NCI-H1092 (cell line): ENCODE measurements around the gene MEGF8.
"Not testable (repeated sequence)": the region's sequence is repeated elsewhere in the genome, so short reads cannot be mapped to it uniquely, and the experiment has no call there.

Experiments
- DNase-seq: peaks from one replicate; lab custom pipeline; 2025; lab: John Stamatoyannopoulos, UW

Gene MEGF8

GRCh38 chr19:42309686-42310085, 15.7 kb upstream of the MEGF8 start:
- no peak for DNase-seq

DNA sequence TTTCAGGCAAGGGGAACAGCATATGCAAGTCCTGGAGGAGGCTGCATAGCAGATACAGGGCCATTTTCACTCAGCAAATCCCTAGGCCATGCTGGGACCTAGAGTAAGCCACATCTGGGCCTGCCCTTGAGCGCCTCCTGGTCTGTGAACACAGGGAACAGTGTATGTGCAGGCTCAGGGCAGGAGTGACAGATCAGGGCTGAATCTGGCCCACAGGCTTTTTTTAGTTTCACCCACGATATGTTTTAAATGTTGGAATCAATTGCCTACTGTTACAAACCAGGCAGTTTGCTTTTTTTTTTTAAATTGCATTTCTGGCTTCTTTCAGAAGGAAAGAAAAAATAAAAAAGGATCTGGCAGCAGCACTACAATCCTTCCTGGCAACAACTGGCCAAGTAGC, 13.8 kb upstream of the MEGF8 start:
- DNase-seq, result no peak

DNA sequence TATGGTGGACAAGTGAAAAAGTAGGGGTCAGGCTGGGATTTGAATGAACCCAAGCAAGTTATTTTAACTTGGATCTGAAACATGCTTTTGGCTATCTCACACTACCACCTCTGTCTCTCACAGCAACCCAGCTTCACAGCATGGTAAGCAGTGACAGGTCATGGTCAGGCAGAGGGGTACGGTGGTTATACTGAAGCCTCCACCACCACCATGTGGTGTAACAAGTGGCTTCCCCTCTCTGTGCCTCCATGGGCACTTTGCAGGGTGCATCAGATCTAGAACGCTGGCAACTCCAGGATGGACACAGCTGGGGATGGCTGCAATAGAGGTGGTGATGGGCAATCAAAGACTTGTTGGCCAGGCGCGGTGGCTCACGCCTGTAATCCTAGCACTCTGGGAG, 13.1 kb upstream of the MEGF8 start:
- no peak for DNase-seq

GRCh38 chr19:42313096-42313839, 12.2 kb upstream of the MEGF8 start, which contains the start of gene TMEM145:
TMEM145 (plus strand) TSS chr19:42313309; CDS start chr19:42313377, 68 bp downstream.
- peak; percentile 37 for DNase-seq

DNA sequence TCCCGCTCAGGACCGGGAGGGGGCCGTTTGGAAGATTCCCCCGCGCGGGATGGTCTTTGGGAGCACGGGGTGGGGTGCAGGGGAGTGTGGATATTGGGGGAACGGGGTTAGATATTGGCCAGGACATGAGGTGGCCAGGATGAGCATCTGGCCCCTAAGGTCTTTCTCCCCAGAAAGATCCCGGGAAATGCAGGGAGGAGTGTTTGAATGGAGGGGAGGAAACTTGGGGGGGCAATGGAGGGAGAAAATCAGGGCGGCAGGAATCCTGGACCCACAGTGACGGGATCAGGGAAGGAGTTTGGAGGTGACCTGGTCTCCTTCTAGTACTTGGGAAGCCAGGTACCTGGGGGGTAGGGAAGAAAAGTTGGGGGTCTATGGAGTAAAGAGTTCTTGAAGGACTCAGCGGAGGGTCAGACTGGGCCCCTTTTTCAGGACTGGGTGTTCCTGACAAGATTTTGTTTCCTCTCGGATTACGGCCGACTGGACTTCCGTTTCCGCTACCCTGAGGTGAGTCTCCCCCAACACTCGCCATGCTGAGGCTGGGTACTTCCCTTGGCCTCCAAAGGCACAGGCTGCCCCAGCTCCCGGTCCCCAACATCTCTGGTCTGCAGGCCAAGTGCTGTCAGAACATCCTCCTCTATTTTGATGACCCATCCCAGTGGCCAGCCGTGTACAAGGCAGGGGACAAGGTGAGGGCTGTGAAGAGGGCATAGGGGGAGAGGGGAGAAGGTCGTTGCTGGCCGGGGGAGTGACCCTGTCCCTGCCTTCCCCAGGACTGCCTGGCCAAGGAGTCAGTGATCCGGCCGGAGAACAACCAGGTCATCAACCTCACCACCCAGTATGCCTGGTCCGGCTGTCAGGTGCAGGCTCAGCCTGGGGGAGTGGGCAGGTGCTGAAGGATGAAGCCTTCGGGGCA, 11.3 kb upstream of the MEGF8 start:
- no peak for DNase-seq

GRCh38 chr19:42315024-42315423, 10.4 kb upstream of the MEGF8 start:
- DNase-seq, result no peak

GRCh38 chr19:42316223-42317211, 8.9 kb upstream of the MEGF8 start:
- no peak for DNase-seq

DNA sequence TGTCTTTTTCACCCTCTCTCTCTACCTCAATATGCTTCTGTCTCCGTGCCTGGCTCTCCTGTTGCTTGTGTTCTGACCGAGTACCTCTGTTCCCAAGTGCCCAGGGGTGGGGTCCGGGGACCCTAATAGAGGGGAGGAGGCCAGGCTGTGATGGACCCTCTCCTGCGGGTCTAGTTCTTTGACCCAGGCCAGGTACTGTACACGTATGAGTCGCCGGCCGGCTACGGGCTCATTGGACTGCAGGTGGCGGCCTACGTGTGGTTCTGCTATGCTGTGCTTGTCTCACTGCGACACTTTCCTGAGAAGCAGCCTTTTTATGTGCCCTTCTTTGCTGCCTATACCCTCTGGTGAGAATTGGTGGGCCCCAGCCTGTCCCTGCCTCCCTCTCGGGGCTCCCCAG, 7.9 kb upstream of the MEGF8 start:
- DNase-seq, result no peak

- DNase-seq, result no peak
These were observed 3.1 kb upstream of the MEGF8 start for GRCh38 chr19:42322305-42322704.

DNA sequence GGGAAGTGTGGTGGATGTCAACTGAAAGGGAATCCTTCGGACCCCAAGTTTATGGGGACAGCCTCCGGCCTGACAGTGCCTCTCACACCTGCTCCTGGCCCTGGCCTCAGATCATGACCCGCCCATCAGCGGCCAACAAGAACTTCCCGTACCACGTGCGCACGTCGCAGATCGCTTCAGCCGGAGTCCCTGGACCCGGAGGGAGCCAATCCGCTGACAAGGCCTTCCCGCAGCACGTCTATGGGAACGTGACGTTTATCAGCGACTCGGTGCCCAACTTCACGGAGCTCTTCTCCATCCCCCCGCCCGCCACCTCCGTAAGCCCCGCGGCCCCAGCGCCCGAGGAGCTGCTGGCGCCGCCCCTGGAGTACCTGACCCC, 2.0 kb upstream of the MEGF8 start:
- no peak for DNase-seq

DNA sequence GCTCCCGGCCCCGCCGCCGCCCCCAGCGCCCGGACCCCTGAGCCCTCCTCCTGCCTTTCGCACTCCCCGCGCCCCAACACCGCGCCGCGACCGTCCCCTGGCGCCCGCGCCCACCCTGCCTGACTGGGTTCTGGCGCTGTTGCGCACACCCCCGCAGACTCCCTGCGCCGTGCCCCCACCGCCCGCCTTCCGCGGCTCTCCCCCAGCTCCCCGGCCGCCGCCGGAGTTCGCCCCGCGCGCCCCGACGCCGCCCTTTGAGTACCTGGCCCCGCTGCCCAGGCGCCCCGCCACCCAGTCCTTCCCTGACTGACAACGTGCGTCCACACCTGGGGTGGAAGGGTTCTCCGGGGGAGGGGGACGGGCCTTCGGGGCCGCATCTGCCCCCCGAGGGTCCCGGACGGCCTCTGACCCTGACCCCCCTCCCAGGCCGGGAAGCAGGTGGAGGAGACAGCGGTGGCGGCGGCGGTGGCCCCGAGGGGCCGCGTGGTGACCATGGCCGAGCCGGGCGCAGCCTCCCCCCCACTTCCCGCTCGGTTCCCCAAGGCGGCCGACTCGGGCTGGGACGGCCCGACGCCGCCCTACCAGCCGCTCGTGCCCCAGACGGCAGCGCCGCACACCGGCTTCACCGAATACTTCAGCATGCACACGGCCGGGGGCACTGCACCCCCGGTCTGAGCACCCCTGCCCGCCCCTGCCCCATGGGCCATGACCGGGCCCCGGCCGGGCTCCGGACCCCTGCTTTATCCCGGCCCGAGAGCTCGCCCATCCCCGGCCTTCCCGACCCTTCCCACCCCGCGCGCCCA, 1.4 kb upstream of the MEGF8 start:
- no peak for DNase-seq

- DNase-seq, result no peak
These were observed 654 bp upstream of the MEGF8 start for GRCh38 chr19:42324655-42325307.

- DNase-seq, result no peak
These were observed 699 bp downstream of the MEGF8 start for GRCh38 chr19:42325896-42326771.

- DNase-seq, result no peak
These were observed 1.5 kb downstream of the MEGF8 start for GRCh38 chr19:42326969-42327368.

- DNase-seq, result no peak
These were observed 1.9 kb downstream of the MEGF8 start for GRCh38 chr19:42327381-42327780.

DNA sequence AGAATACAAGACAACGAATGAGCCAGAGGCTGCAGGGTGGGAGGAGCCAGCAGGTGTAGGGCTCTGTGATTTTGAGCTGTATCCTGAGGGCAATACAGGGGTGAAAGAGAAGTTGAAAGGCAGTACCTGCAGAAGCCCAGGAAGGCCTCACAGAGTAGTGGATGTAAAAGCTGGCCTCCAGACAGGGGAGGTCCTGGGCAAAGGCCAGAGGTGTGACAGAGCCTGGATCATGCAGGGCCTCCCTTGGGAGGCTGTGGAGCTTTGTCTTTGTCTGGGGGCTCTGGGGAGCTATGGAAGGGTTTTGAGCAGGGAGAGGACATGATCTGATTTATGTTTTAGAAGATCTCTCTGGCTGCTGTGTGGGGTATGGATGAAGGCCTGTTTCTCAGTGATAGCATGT, 2.7 kb downstream of the MEGF8 start:
- no peak for DNase-seq

DNA sequence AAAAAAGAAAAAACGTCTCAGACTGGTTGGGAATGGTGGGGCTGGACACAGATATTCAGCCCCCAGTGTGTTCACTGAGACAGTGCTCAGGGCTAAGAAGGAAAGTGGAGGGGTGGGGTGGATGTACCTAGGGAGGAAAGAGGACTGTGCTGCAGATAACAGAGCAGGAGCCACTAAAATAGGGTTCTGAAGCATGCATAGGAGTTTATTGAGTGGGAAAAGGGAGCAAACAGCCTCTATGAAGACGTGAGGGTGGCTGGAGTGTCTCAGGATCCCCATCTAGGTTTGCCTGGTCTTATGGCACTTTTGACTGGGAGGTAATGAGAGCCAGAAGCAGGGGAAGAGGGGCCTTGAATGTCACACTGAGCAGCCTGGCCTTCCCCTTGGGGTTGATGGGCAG, 3.4 kb downstream of the MEGF8 start:
- DNase-seq, result no peak

- no peak for DNase-seq
These were observed 4.8 kb downstream of the MEGF8 start for GRCh38 chr19:42330241-42330711.

GRCh38 chr19:42331333-42331732, 5.9 kb downstream of the MEGF8 start:
- not testable (repeated sequence) for DNase-seq
